Activated T-cell treated with anti-CD3 and anti-CD28 coated beads, Interleukin-2, amount 50 U/mL, for 4 hours (primary cell): ENCODE measurements around the gene PTPN3. TPM values are rescaled to one million over a fixed set of nuclear protein-coding genes. Genes with fewer than 3 reads are reported as not detected.

Source experiments
- ATAC-seq, 2 donors: fragments of 200-7000 bp; cut with Tn5 transposase; one replicate each; pipeline ENCODE4 v1.10.0; 2021
- DNase-seq: peaks from one replicate; pipeline ENCODE4 v3.0.0-alpha.2; 2020
- H3K27me3 Mint-ChIP-seq: one replicate; pipeline ENCODE4 v1.8.0; 2021; ENCODE audit warnings: low read depth, mixed read lengths
- H3K36me3 Mint-ChIP-seq: one replicate; pipeline ENCODE4 v1.8.0; 2022; ENCODE audit warnings: mixed read lengths; ENCODE audit not compliant: insufficient read depth
- H3K4me1 Mint-ChIP-seq: one replicate; pipeline ENCODE4 v1.8.0; 2021; ENCODE audit warnings: low read depth, mixed read lengths
- H3K4me3 Mint-ChIP-seq: one replicate; pipeline ENCODE4 v1.8.0; 2021; ENCODE audit warnings: mild to moderate bottlenecking, moderate library complexity, mixed read lengths
- H3K9me3 Mint-ChIP-seq: one replicate; pipeline ENCODE4 v1.8.0; 2021; ENCODE audit warnings: mixed read lengths
- total RNA-seq, 3 donors: library from RNA; stranded (reverse); gene quantifications; one replicate each; pipeline ENCODE4 v1.2.1, GENCODE V29; 2021

Gene PTPN3
- total RNA-seq, 3 donors from 2014 or later = 0.03 to 0.18 (median 0.08) TPM

DNA sequence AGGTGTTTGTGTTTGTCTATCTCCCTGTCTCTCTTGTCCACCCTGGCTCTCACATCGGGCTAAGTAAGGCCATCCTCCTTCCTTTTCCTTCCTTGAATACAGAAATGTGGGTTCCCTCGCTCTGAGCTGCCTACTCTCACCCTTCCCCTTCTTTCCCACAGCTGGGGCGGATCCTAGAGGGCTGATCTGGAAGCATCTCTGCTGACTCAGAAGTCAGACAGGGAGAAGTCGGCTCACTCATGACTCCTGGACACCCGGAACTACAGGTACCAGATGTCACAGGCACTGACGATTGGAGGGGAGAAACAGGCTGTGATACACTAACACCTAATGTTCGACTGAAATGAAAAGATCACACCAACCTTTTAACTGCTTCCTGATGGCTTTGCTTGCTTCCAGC, 41.3 kb downstream of the PTPN3 start:
- ATAC-seq (no peak), DNase-seq (no peak)
- H3K4me1 Mint-ChIP-seq = no peaks in the 10 kb centered on the region
- H3K27me3 Mint-ChIP-seq = peaks cover 17% of the 10 kb centered on the region
- no peak overlapping the region for H3K4me3 Mint-ChIP-seq
- no peaks in the 10 kb centered on the region for H3K9me3 Mint-ChIP-seq
- H3K36me3 Mint-ChIP-seq = no peaks in the 10 kb centered on the region

DNA sequence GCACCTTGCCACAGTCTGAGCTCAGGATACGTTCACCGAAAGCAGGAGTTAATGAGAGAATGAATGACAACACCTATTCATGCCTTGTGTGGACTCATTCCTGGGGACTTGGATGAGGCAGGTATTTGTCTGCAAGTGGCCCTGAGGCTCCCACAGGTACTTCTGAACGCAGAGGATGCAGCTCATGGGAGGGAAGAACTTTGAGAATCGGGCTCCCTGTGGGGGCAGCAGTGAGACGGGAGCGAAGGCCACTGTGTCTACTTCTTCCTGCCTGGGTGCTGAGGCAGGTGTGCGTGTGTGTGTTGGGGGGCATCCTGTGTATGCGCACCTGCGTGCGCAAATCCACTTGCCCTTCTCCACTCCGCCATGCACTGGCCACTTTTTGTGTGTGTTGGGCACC, 42.2 kb downstream of the PTPN3 start:
- DNase-seq = no peak
- Mint-ChIP-seq H3K9me3 (no peaks in the 10 kb centered on the region), H3K36me3 (no peaks in the 10 kb centered on the region), H3K4me1 (no peaks in the 10 kb centered on the region), H3K27me3 (peaks cover 21% of the 10 kb centered on the region), H3K4me3 (no peak overlapping the region)
- no peak for ATAC-seq

DNA sequence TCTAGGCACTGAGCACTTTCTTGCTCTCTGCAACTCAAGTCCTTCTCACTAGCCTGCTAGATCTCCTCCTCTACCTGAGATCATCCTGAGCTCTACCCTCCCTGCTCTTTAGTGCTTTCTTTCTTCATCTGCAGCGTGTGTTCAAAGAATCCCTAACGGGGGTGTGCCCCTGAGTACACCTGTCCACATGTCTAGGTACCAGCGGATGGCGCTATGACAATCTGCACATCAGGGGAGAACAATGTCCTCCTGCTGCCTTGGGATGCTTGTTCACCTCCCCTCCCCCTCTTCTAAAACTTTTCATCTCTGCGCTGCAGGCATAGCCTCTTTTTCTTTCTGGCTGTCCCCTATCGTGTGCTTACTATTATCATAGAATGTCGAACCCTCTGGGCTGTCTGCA, 42.7 kb downstream of the PTPN3 start:
- no peak for ATAC-seq
- Mint-ChIP-seq H3K9me3 (no peaks in the 10 kb centered on the region), H3K36me3 (no peaks in the 10 kb centered on the region), H3K27me3 (peaks cover 20% of the 10 kb centered on the region), H3K4me1 (no peaks in the 10 kb centered on the region), H3K4me3 (no peak overlapping the region)
- DNase-seq = no peak

GRCh38 chr9:109454601-109455155, 43.4 kb downstream of the PTPN3 start:
- no peaks in the 10 kb centered on the region for H3K4me1 Mint-ChIP-seq
- H3K36me3 Mint-ChIP-seq = no peaks in the 10 kb centered on the region
- DNase-seq (no peak), ATAC-seq (no peak)
- no peak overlapping the region for H3K4me3 Mint-ChIP-seq
- H3K27me3 Mint-ChIP-seq = peaks cover 17% of the 10 kb centered on the region
- H3K9me3 Mint-ChIP-seq = no peaks in the 10 kb centered on the region

DNA sequence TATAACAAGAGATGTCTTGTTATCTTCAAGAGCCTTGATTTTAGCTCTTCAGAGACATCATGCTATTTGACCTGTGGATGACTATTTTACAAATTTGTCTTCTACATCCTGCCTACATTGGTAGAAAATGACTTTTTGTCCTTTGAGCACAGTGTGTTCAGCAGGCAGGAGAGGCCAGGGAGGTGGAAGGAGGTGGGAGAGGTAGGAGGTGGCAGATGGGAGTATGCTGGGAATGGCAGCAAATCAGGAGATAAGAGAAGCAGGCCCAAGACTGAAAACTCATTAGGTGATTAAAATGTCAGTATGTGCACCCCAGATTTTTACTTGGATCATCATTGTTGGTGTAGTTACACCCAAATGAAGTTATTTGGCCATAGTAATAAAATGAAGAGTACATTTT, 44.1 kb downstream of the PTPN3 start:
- H3K4me3 Mint-ChIP-seq = no peak overlapping the region
- no peak for ATAC-seq
- no peaks in the 10 kb centered on the region for H3K9me3 Mint-ChIP-seq
- H3K4me1 Mint-ChIP-seq = no peaks in the 10 kb centered on the region
- peaks cover 19% of the 10 kb centered on the region for H3K27me3 Mint-ChIP-seq
- no peak for DNase-seq
- H3K36me3 Mint-ChIP-seq = no peaks in the 10 kb centered on the region

DNA sequence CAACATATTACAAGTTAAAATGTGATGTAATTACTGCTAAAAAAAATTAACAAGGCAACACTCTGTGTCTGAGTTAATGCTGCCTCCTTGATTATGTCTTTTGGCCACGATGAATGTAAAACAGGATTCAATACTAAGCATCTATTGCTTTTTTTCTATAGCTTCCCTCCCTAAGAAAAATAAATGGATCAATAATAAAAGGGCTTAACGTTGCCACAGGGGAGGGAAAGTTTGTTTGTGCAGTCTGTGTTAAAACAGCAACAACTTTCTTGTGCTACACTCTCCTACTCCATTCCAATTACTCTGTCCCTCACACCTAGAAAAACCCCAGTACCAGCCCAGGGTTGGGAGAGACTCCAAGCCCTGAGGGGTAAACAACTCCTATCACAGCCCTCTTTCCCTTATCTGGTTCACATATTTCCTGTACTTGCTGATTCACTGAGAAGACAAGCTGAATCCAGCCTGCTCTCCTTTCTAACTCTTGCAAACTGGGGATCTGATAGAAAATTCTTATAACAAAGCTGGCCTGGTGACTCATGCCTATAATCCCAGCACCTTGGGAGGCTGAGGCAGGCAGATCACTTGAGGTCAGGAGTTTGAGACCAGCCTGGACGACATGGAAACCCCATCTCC, 44.8 kb downstream of the PTPN3 start:
- no peak for ATAC-seq
- DNase-seq = no peak
- Mint-ChIP-seq H3K27me3 (peaks cover 19% of the 10 kb centered on the region), H3K4me3 (no peak overlapping the region), H3K36me3 (no peaks in the 10 kb centered on the region), H3K9me3 (no peaks in the 10 kb centered on the region), H3K4me1 (no peaks in the 10 kb centered on the region)

GRCh38 chr9:109452761-109453160, 45.3 kb downstream of the PTPN3 start:
- Mint-ChIP-seq H3K9me3 (no peaks in the 10 kb centered on the region), H3K4me1 (no peaks in the 10 kb centered on the region), H3K4me3 (no peak overlapping the region), H3K36me3 (no peaks in the 10 kb centered on the region), H3K27me3 (peaks cover 19% of the 10 kb centered on the region)
- DNase-seq (no peak), ATAC-seq (no peak)

DNA sequence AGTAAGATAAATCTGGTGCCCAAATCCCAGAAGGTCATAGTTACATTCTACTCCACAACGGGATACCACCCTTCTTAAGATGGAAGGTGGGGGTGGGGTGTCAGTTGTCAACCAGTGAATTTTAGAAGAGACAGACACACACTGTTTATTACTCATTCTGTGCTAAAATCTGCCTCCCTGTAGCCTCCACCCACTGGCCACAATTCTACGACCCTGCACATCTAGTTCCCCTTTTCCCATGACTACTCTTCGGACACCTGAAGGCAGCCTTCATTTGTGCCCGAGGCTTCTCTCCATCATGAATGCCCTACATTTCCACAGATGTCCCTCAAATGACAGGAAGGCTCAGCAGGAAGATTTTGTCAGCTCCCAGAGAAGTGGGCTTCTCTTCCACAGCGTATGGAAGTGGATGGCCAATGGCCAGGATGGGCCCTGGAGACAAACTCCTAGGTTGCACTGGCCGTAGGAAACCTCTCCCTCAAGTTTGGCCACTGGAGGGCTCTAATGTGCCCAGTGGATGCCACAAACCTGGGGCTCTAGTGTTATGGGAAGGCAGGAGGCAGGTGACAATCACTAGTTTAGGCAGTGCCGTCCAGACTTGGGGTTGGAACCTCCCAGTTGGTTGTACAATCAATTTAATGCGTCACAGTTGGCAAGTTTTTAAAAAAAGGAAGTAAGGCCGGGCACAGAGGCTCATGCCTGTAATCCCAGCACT, 46.6 kb downstream of the PTPN3 start:
- H3K4me1 Mint-ChIP-seq = no peaks in the 10 kb centered on the region

GRCh38 chr9:109450346-109450745, 47.8 kb downstream of the PTPN3 start:
- Mint-ChIP-seq H3K9me3 (no peaks in the 10 kb centered on the region), H3K27me3 (peaks cover 24% of the 10 kb centered on the region), H3K4me3 (no peak overlapping the region), H3K36me3 (no peaks in the 10 kb centered on the region), H3K4me1 (no peaks in the 10 kb centered on the region)
- ATAC-seq = no peak
- DNase-seq = no peak

More for the DNA sequence above, 46.6 kb downstream of the PTPN3 start:
- H3K27me3 Mint-ChIP-seq = peaks cover 19% of the 10 kb centered on the region
- ATAC-seq (no peak), DNase-seq (no peak)
- H3K4me3 Mint-ChIP-seq = no peak overlapping the region
- no peaks in the 10 kb centered on the region for H3K9me3 Mint-ChIP-seq
- H3K36me3 Mint-ChIP-seq = no peaks in the 10 kb centered on the region

DNA sequence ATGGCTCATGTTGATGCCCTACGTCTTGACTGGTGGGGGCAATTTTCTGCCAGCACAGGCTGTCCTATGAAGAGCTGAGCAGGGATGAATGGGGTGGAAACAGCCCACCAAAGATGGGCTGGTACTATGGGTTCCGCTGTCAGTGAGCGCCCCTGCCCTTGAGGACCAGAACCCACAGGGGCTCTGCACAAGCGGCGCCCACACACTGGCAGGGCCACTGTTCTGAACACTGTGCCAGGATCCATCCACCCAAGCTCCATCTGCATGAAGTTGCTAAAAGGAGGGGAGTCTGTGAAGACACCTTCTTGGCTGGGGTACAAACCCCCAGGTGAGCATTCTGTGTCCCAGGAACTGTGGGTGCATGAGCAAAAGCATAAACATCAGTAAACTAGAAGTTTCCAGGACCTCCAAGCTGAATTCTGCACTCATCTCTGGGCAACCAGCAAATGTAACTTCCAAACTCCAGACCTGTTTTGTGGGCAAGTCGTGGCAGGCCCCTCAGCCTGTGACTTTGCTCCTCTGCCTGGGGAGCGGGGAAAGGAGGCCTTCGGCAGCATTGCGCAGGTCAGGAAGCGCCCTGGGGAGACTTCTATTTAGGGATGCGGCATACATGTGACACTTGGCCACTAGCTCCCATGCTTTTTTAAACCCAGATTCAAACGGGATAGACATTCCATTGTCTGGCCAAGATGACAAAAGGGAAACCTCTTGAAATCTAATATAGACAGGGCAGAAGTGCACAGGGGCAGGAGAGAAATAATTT, 48.9 kb downstream of the PTPN3 start:
- no peak for DNase-seq

GRCh38 chr9:109448223-109448622, 49.9 kb downstream of the PTPN3 start:
- Mint-ChIP-seq H3K4me3 (no peak overlapping the region), H3K9me3 (no peaks in the 10 kb centered on the region), H3K36me3 (no peaks in the 10 kb centered on the region), H3K4me1 (no peaks in the 10 kb centered on the region), H3K27me3 (peaks cover 19% of the 10 kb centered on the region)
- DNase-seq (no peak), ATAC-seq (no peak)

More for the DNA sequence above, 48.9 kb downstream of the PTPN3 start:
- no peak for ATAC-seq
- Mint-ChIP-seq H3K9me3 (no peaks in the 10 kb centered on the region), H3K27me3 (peaks cover 21% of the 10 kb centered on the region), H3K4me3 (no peak overlapping the region), H3K4me1 (no peaks in the 10 kb centered on the region), H3K36me3 (no peaks in the 10 kb centered on the region)

DNA sequence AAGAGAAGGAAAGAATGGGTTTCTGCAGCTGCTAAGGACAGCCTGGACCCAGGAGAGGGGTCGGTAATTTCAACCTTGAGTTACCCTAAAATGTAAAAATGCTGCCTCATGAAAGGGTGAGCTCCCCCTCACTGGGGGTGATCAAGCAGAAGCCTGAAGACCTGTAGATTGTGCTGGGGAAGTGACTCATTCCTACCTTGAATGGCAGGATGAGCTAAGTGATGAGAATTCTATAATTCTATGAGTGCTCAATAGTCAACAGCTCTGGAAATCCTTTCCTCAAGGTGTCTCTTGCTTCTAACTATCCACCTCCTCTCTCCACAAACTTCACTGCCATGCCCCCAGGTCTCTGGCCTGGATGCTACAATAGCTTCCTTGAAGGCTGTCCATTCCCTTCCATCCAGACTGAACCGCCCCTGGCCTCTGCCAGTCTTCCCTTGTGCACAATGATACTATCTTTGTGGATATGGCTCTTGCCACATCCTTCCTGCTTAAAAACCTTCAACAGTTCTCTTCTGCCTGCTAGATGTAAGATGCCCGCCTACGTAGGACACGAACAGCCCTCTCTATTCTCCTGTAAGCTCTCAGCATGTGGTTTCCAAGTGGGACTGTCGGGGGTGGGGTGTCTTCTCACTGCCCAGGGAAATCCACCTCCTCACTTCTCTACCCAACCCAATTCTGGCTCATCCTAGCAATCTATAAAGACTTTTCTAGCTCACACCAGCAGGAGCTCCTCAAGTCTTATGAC, 50.6 kb downstream of the PTPN3 start:
- DNase-seq (no peak), ATAC-seq (peak in 1 of 2 donors; percentile 27)
- Mint-ChIP-seq H3K4me1 (no peaks in the 10 kb centered on the region), H3K4me3 (no peak overlapping the region), H3K36me3 (no peaks in the 10 kb centered on the region), H3K27me3 (peaks cover 23% of the 10 kb centered on the region), H3K9me3 (no peaks in the 10 kb centered on the region)

DNA sequence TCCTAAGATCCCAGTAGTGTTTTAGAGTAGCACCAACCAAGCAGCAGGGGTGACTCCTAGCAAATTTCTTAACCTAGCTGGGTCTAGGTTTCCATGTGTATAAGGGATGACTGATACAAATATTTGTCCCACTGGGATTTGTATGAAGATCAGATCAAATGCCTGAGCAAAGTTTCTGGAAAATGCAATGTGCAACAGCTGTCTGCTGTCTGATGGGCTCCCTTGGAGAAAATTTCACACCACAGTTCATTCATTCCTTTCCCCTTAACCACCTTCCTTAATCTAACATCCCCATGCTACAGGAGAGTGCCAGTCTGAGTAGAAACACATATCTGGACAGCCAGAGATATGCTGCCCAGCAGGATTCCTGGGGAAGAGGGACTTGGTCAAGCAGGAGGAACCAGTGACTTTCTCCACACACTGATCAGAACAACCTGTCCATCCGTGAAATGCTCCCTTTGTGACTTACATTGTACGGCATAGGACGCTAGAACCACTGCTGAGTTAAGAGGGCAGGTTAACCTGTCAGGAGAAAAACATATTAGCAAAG, 53.3 kb downstream of the PTPN3 start:
- H3K27me3 Mint-ChIP-seq = peaks cover 14% of the 10 kb centered on the region
- DNase-seq (no peak), ATAC-seq (no peak)
- no peaks in the 10 kb centered on the region for H3K36me3 Mint-ChIP-seq
- H3K4me1 Mint-ChIP-seq = peaks cover 8% of the 10 kb centered on the region
- no peaks in the 10 kb centered on the region for H3K9me3 Mint-ChIP-seq
- H3K4me3 Mint-ChIP-seq = no peak overlapping the region

DNA sequence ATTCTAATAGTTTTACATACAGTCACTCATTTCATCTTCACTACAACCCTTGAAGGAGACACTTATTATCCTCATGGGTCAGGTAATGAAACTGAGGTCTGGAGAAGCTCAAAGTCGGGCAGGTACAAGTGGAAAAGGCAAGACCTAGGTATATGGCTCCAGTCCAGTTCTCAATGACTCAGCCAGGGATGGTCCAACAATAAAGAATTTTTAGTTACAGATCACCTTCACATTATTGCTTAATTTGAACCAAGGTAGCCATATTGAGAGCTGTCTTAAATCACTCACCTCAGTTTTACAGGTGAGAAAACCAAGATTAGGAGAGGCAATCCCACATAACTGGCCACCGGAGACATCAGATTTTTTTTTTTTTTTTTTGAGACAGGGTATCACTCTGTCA, 55.4 kb downstream of the PTPN3 start:
- Mint-ChIP-seq H3K4me1 (peaks cover 8% of the 10 kb centered on the region), H3K9me3 (no peaks in the 10 kb centered on the region), H3K27me3 (peaks cover 18% of the 10 kb centered on the region), H3K36me3 (no peaks in the 10 kb centered on the region), H3K4me3 (no peak overlapping the region)
- DNase-seq (no peak), ATAC-seq (no peak)
